Hematopoietic multipotent progenitor cell (in vitro differentiated cells): ENCODE measurements around the gene COQ10A. TPM values are rescaled to one million over a fixed set of nuclear protein-coding genes. Genes with fewer than 3 reads are reported as not detected.

Source experiments
- DNase-seq, 3 donors: peaks; one replicate each; pipeline ENCODE4 v3.0.0-alpha.2; 2011 to 2015; ENCODE audit warnings: low read depth in 2 of 3, low spot score in 2 of 3
- total RNA-seq: library from RNA; depleted of rRNA; stranded (reverse); fragments of >200 nt; gene quantifications from one replicate; pipeline ENCODE4 v1.2.3, GENCODE V29; 2012

The COQ10A gene
- total RNA-seq, 1 donor, result 17.2 TPM

DNA sequence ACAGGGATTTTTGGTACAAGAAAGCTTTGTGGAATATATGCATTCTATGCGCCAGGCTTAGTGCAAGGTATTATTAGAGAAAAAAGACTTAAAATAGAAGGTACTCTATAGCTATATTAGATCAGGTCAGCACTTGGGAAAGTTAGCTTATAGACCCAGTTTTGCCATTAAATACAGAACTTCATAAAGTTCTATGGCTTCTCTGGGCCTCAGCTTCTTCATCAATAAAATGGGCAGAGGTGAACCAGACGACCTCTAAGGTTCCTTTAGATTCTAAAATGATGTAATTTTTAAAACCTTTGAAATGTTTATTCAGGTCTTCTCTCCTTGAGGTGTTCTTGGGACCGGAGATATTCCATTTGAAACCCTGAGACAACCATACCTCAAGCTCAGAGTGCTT, 42.0 kb downstream of the COQ10A start:
- DNase-seq, result no peak

DNA sequence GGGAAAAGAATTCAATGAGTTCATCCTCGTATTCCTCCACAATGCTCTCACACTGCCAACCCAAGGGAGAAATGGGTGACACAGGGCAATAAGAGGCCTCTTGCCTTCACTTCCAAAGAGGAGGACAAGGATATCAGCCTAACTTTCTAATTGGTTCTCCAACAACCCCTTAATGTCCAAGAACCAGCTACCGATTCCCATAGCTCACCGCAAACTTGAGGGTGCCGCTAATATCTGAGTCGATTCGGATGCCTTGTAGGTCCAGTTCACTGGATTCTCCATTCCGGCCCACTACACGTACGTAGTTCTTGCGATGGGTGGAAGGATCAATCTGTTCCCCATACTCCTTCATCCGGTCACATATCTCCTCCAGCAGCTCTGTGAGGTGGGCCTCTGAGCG, 44.3 kb downstream of the COQ10A start:
- DNase-seq, result no peak

DNA sequence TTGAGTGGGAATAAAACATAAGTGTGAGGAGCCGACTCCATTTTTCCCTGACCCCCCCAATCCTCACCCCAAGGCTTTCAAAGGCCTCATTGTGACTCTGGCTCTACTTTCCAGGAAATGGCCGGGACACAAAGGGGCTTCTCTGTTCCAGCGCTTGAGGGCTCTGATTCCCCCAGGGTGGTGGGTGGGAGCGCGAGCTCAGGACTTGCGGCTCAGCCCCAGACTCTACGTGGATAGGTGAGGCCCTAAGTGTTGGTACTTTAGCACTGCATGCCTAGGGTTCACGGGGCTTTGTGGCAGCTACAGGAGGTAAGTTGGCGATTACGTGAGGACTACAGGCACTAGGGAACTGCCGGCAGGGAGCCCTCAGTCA, 48.5 kb downstream of the COQ10A start:
- no peak for DNase-seq

DNA sequence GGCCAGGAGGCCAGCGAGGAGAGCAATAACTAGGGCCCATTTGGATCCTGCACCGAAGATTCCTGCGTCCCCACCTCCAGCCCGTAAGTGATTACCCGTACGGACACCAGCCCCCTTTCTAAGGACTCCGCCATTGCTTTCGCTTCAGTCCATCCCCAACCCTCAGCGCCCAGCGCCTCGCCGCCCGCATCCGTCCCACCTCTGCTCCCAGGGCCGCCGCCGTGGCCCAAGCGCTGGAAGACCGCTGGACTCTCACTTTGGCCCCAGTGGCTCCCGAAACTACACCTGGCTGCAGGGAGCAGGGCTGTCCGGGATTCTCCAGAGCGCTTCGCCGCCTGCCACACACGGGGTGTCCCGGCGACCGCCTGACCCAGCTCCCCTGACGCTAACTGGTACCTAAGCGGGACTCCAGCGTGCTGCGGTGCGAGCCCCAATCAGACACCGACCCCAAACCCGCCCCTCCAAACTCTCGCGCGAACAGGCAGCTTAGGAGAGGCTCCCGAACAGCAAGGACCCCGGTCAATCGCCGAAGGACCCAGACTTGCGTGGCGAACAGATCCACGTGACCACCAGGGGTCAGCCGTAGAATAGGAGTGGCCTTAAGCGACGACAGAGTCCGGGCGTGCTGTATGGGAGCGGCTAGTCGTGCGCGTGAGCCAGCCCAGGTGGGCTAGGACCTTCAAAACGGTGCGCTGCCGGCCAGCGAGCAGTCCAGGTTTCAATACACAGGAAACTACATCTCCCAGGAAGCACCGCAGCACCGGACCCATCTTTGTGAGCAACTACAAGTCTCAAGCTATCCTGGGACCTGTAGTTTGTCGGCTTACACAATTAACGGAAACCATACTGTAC, 49.1 kb downstream of the COQ10A start, which contains the start of gene CNPY2:
CNPY2 (minus strand) TSS at position 367 of the 852 bp plus-strand sequence. CDS start 771 bp downstream, outside the sequence.
- peak; percentile 88 to 98 (median 97) for DNase-seq

DNA sequence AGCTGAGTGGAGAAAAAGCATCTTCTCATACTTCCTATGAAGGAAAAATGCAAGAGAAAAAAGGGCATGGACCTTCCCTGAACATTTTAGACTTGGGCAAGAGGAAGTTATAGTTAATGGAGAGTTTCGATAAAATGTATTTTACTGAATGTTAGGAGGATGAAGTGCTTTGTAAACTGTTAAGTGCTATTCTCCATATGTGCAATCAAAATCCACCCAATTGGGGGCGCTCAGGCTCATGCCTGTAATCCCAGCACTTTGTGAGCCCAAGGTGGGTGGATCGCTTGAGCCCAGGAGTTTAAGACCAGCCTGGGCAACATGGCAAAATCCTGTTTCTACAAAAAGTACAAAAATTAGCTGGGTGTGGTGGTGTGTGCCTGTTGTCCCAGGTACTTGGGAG, 50.9 kb downstream of the COQ10A start:
- no peak for DNase-seq

Other genes with a start within 250 kb of the COQ10A start
- 5.4 TPM for gene IKZF4, start 245.9 kb upstream of the COQ10A start, total RNA-seq
- 168 TPM for gene RPS26, start 225.0 kb upstream of the COQ10A start, total RNA-seq
- gene ERBB3, start 186.8 kb upstream of the COQ10A start, total RNA-seq, result 0.27 TPM
- gene PA2G4, start 162.4 kb upstream of the COQ10A start, total RNA-seq, result 113 TPM
- gene RPL41, start 150.3 kb upstream of the COQ10A start, total RNA-seq, result 3,883 TPM
- 10.2 TPM for gene ZC3H10, start 148.7 kb upstream of the COQ10A start, total RNA-seq
- gene ESYT1, start 138.7 kb upstream of the COQ10A start, total RNA-seq, result 254 TPM
- 47.1 TPM for gene MYL6B, start 114.4 kb upstream of the COQ10A start, total RNA-seq
- gene MYL6, start 108.6 kb upstream of the COQ10A start, total RNA-seq, result 563 TPM
- gene SMARCC2, start 77.5 kb upstream of the COQ10A start, total RNA-seq, result 72.4 TPM
- gene RNF41, start 45.0 kb upstream of the COQ10A start, total RNA-seq, result 205 TPM
- gene NABP2, start 42.6 kb upstream of the COQ10A start, total RNA-seq, result 21.0 TPM
- 0.54 TPM for gene SLC39A5, start 36.9 kb upstream of the COQ10A start, total RNA-seq
- gene ANKRD52, start 8.6 kb upstream of the COQ10A start, total RNA-seq, result 22.9 TPM
- 106 TPM for gene CS, start 33.4 kb downstream of the COQ10A start, total RNA-seq
- 48.2 TPM for gene CNPY2, start 49.0 kb downstream of the COQ10A start, total RNA-seq
- gene PAN2, start 67.1 kb downstream of the COQ10A start, total RNA-seq, result 61.1 TPM
- 0.81 TPM for gene IL23A, start 71.9 kb downstream of the COQ10A start, total RNA-seq
- gene STAT2, start 93.2 kb downstream of the COQ10A start, total RNA-seq, result 146 TPM
- gene APOF, start 95.9 kb downstream of the COQ10A start, total RNA-seq, result not detected
- 6.7 TPM for gene TIMELESS, start 182.5 kb downstream of the COQ10A start, total RNA-seq
- gene MIP, start 187.7 kb downstream of the COQ10A start, total RNA-seq, result under 0.01 TPM
- 4.0 TPM for gene SPRYD4, start 201.6 kb downstream of the COQ10A start, total RNA-seq
- gene GLS2, start 221.2 kb downstream of the COQ10A start, total RNA-seq, result 0.81 TPM